DMS114 treated with DMSO at 0.1 percent for 48 hours (cell line): ENCODE data around the gene RYR3.

ENCODE experiments used
- DNase-seq: peaks from one replicate; lab custom pipeline; 2025; ENCODE audit not compliant: unreplicated experiment; lab: John Stamatoyannopoulos, UW

Gene RYR3

GRCh38 chr15:33380406-33380805, 69.6 kb downstream of the RYR3 start:
- no peak for DNase-seq

GRCh38 chr15:33382491-33382890, 71.7 kb downstream of the RYR3 start:
- DNase-seq, result no peak

GRCh38 chr15:33384307-33384706, 73.5 kb downstream of the RYR3 start:
- no peak for DNase-seq

GRCh38 chr15:33392453-33392852, 81.7 kb downstream of the RYR3 start:
- no peak for DNase-seq

- DNase-seq, result no peak
These were observed 82.8 kb downstream of the RYR3 start for GRCh38 chr15:33393546-33393945.

GRCh38 chr15:33395321-33395720, 84.6 kb downstream of the RYR3 start:
- no peak for DNase-seq

GRCh38 chr15:33395846-33396245, 85.1 kb downstream of the RYR3 start:
- no peak for DNase-seq

- no peak for DNase-seq
These were observed 85.7 kb downstream of the RYR3 start for GRCh38 chr15:33396475-33396874.

GRCh38 chr15:33398555-33398954, 87.8 kb downstream of the RYR3 start:
- DNase-seq, result no peak

- DNase-seq, result no peak
These were observed 90.2 kb downstream of the RYR3 start for GRCh38 chr15:33400941-33401340.

GRCh38 chr15:33402600-33402999, 91.8 kb downstream of the RYR3 start:
- DNase-seq, result no peak

- no peak for DNase-seq
These were observed 94.3 kb downstream of the RYR3 start for GRCh38 chr15:33405096-33405495.

- no peak for DNase-seq
These were observed 101.1 kb downstream of the RYR3 start for GRCh38 chr15:33411596-33412540.

- DNase-seq, result no peak
These were observed 108.9 kb downstream of the RYR3 start for GRCh38 chr15:33419701-33420100.

- DNase-seq, result no peak
These were observed 113.3 kb downstream of the RYR3 start for GRCh38 chr15:33424025-33424424.

- no peak for DNase-seq
These were observed 114.4 kb downstream of the RYR3 start for GRCh38 chr15:33425142-33425541.

- no peak for DNase-seq
These were observed 119.8 kb downstream of the RYR3 start for GRCh38 chr15:33430577-33430976.

GRCh38 chr15:33433821-33434220, 123.1 kb downstream of the RYR3 start:
- DNase-seq, result no peak

GRCh38 chr15:33438396-33438795, 127.6 kb downstream of the RYR3 start:
- DNase-seq, result no peak

- no peak for DNase-seq
These were observed 130.1 kb downstream of the RYR3 start for GRCh38 chr15:33440900-33441299.

GRCh38 chr15:33442449-33442848, 131.7 kb downstream of the RYR3 start:
- no peak for DNase-seq

GRCh38 chr15:33443708-33444107, 132.9 kb downstream of the RYR3 start:
- DNase-seq, result no peak

GRCh38 chr15:33445984-33446383, 135.2 kb downstream of the RYR3 start:
- no peak for DNase-seq
